H9 (cell line): Measurements from ENCODE around the gene PTPRN2. TPM values are rescaled to one million over a fixed set of nuclear protein-coding genes. Genes with fewer than 3 reads are reported as not detected.
"Not testable (repeated sequence)": the region's sequence is repeated elsewhere in the genome, so short reads cannot be mapped to it uniquely, and the experiment has no call there.

Source experiments
- DNase-seq: peaks from one replicate; pipeline ENCODE4 v3.0.0-alpha.2; 2017
- H2AFZ ChIP-seq: one replicate; pipeline ENCODE4 v1.6.1; 2013; ENCODE audit warnings: mild to moderate bottlenecking, low read length, control low read depth, moderate library complexity
- H2AK5ac ChIP-seq: 2 replicates; pipeline ENCODE4 v1.6.1; 2013; ENCODE audit warnings: low read length, control low read depth, mixed read lengths; ENCODE audit not compliant: insufficient read length
- H2BK120ac ChIP-seq: one replicate; pipeline ENCODE4 v1.6.1; 2013; ENCODE audit warnings: low read depth, mild to moderate bottlenecking, low read length, control low read depth, inconsistent platforms; ENCODE audit not compliant: poor library complexity, severe bottlenecking
- H2BK12ac ChIP-seq: 2 replicates; pipeline ENCODE4 v1.6.1; 2013; ENCODE audit warnings: low read length, control low read depth, mixed read lengths, low read depth; ENCODE audit not compliant: insufficient read length
- H2BK15ac ChIP-seq: 2 replicates; pipeline ENCODE4 v1.6.1; 2013; ENCODE audit warnings: low read depth, low read length, control low read depth
- H2BK20ac ChIP-seq: one replicate; pipeline ENCODE4 v1.6.1; 2013; ENCODE audit warnings: low read depth, mild to moderate bottlenecking, low read length, control low read depth, inconsistent platforms; ENCODE audit not compliant: poor library complexity, severe bottlenecking
- H2BK5ac ChIP-seq: 2 replicates; pipeline ENCODE4 v1.6.1; 2013; ENCODE audit warnings: low read length, control low read depth, mixed read lengths; ENCODE audit not compliant: insufficient read length
- H3K14ac ChIP-seq: 2 replicates; pipeline ENCODE4 v1.6.1; 2013; ENCODE audit warnings: low read length, control low read depth; ENCODE audit not compliant: insufficient read depth
- H3K18ac ChIP-seq: 2 replicates; pipeline ENCODE4 v1.6.1; 2013; ENCODE audit warnings: low read depth, mild to moderate bottlenecking, mixed read lengths, low read length, control low read depth; ENCODE audit not compliant: insufficient read length
- H3K23ac ChIP-seq: 2 replicates; pipeline ENCODE4 v1.6.1; 2013; ENCODE audit warnings: low read length, control low read depth, mixed read lengths, low read depth; ENCODE audit not compliant: insufficient read length
- H3K23me2 ChIP-seq: 2 replicates; pipeline ENCODE4 v1.6.1; 2013; ENCODE audit warnings: low read depth, mild to moderate bottlenecking, mixed read lengths, low read length, control low read depth; ENCODE audit not compliant: insufficient read length, poor library complexity, severe bottlenecking
- H3K27ac ChIP-seq: 2 replicates; pipeline ENCODE4 v1.5.1; 2013; ENCODE audit warnings: low read length, control low read depth, mixed read lengths, low read depth; ENCODE audit not compliant: insufficient read length
- H3K27me3 ChIP-seq: 2 replicates; pipeline ENCODE4 v1.6.1; 2013; ENCODE audit warnings: low read length, control low read depth, inconsistent platforms; ENCODE audit not compliant: insufficient read depth
- H3K4ac ChIP-seq: 2 replicates; pipeline ENCODE4 v1.6.1; 2013; ENCODE audit warnings: low read depth, mild to moderate bottlenecking, control low read depth, inconsistent platforms, low read length, moderate library complexity
- H3K4me1 ChIP-seq: 2 replicates; pipeline ENCODE4 v1.6.1; 2013; ENCODE audit warnings: low read length, control low read depth, inconsistent platforms; ENCODE audit not compliant: insufficient read depth
- H3K4me2 ChIP-seq: 2 replicates; pipeline ENCODE4 v1.6.1; 2013; ENCODE audit warnings: low read length, control low read depth, mixed read lengths; ENCODE audit not compliant: insufficient read length, insufficient read depth
- H3K56ac ChIP-seq: 2 replicates; pipeline ENCODE4 v1.6.1; 2013; ENCODE audit warnings: low read depth, mild to moderate bottlenecking, mixed read lengths, low read length, control low read depth; ENCODE audit not compliant: insufficient read length
- H3K79me1 ChIP-seq: 2 replicates; pipeline ENCODE4 v1.6.1; 2013; ENCODE audit warnings: low read depth, mild to moderate bottlenecking, moderate library complexity, low read length, control low read depth, inconsistent platforms; ENCODE audit not compliant: insufficient read depth, poor library complexity, severe bottlenecking
- H3K79me2 ChIP-seq: 2 replicates; pipeline ENCODE4 v1.6.1; 2013; ENCODE audit warnings: low read length, control low read depth, inconsistent platforms; ENCODE audit not compliant: insufficient read depth
- H3K9ac ChIP-seq: 2 replicates; pipeline ENCODE4 v1.6.1; 2013; ENCODE audit warnings: low read length, control low read depth, mixed read lengths; ENCODE audit not compliant: insufficient read length; ENCODE audit errors: extremely low read depth
- H3K9me3 ChIP-seq: one replicate; pipeline ENCODE4 v1.6.1; 2013; ENCODE audit warnings: low read depth, low read length, inconsistent platforms; ENCODE audit not compliant: control insufficient read depth
- H3T11ph ChIP-seq: one replicate; pipeline ENCODE4 v1.6.1; 2013; ENCODE audit warnings: mild to moderate bottlenecking, low read length, control low read depth, inconsistent platforms
- H4K20me1 ChIP-seq: one replicate; pipeline ENCODE4 v1.6.1; 2013; ENCODE audit not compliant: control insufficient read depth, insufficient read length, insufficient read depth
- H4K5ac ChIP-seq: 2 replicates; pipeline ENCODE4 v1.6.1; 2013; ENCODE audit warnings: low read depth, mild to moderate bottlenecking, mixed read lengths, low read length, control low read depth; ENCODE audit not compliant: insufficient read length
- H4K8ac ChIP-seq: replicated peaks from 2 replicates; pipeline ENCODE4 v1.6.1; 2013; ENCODE audit warnings: low read length, control low read depth, mixed read lengths, low read depth; ENCODE audit not compliant: insufficient read length
- H4K91ac ChIP-seq: 2 replicates; pipeline ENCODE4 v1.6.1; 2013; ENCODE audit warnings: low read depth, mild to moderate bottlenecking, moderate library complexity, mixed read lengths, low read length, control low read depth; ENCODE audit not compliant: insufficient read length
- H3K27ac Mint-ChIP-seq, 3 experiments: 2 replicates in 2 of 3; 3 replicates in 1 of 3; pipeline ENCODE4 v1.8.0; 2020 to 2021; ENCODE audit warnings: mixed read lengths in 3 of 3, mild to moderate bottlenecking in 1 of 3, moderate library complexity in 1 of 3
- H3K27me3 Mint-ChIP-seq: 2 replicates; pipeline ENCODE4 v1.8.0; 2021; ENCODE audit warnings: low read depth, mild to moderate bottlenecking, moderate library complexity, mixed read lengths
- H3K36me3 Mint-ChIP-seq, 3 experiments: 2 replicates in 2 of 3; 3 replicates in 1 of 3; pipeline ENCODE4 v1.8.0; 2020 to 2021; ENCODE audit warnings: low read depth in 3 of 3, mixed read lengths in 3 of 3; ENCODE audit not compliant: insufficient read depth in 1 of 3
- H3K4me1 Mint-ChIP-seq, 2 experiments: 2 replicates each; pipeline ENCODE4 v1.8.0; 2020; ENCODE audit warnings: mixed read lengths in 2 of 2
- H3K4me3 Mint-ChIP-seq, 2 experiments: 2 replicates in 1 of 2; 3 replicates in 1 of 2; pipeline ENCODE4 v1.8.0; 2020 to 2021; ENCODE audit warnings: mild to moderate bottlenecking in 2 of 2, mixed read lengths in 2 of 2, moderate library complexity in 1 of 2
- H3K9me3 Mint-ChIP-seq, 2 experiments: 2 replicates in 1 of 2; 3 replicates in 1 of 2; pipeline ENCODE4 v1.8.0; 2020; ENCODE audit warnings: mild to moderate bottlenecking in 2 of 2, mixed read lengths in 2 of 2, moderate library complexity in 1 of 2
- WGBS: extraction: QIAGEN DNeasy Blood & Tissue Kit; methylation state at CpG from one replicate; pipeline ENCODE4 v1.1.7; 2013; ENCODE audit warnings: missing lambda C conversion rate, low lambda C conversion rate, mixed read lengths; ENCODE audit not compliant: insufficient read length; ENCODE audit errors: extremely low coverage; 5-methylcytosine and 5-hydroxymethylcytosine counted together
- total RNA-seq: library from RNA; stranded (reverse); gene quantifications from 2 replicates; pipeline ENCODE4 v1.2.1, GENCODE V29; 2021
- TF ChIP-seq, protein P1 (sequence below): fragments of 200-600 bp; sonication (generic); conservative IDR thresholded peaks from 3 replicates; pipeline ENCODE4 v1.8.0; 2021; ENCODE audit warnings: antibody characterized with exemption, mild to moderate bottlenecking

Gene PTPRN2
- total RNA-seq, 1 experiment from 2014 or later = 5.2 TPM

- Histone ChIP-seq H2BK15ac (no peak overlapping the region), H2AK5ac (no peak overlapping the region), H3K14ac (no peak overlapping the region; the same call in 1 of the 2 replicates), H3K18ac (no peak overlapping the region), H3K27ac (no peak overlapping the region), H3K23ac (no peak overlapping the region), H3K9ac (no peak overlapping the region), H3K23me2 (no peaks in the 10 kb centered on the region), H3K4me1 (no peaks in the 10 kb centered on the region), H3K27me3 (no peaks in the 10 kb centered on the region), H3K79me1 (no peaks in the 10 kb centered on the region), H4K5ac (no peak overlapping the region), H3K79me2 (no peaks in the 10 kb centered on the region), H2BK12ac (no peak overlapping the region), H4K20me1 (no peaks in the 10 kb centered on the region), H2BK20ac (no peak overlapping the region), H3K4ac (no peak overlapping the region), H2BK5ac (no peak overlapping the region), H3T11ph (no peak overlapping the region), H4K8ac (no peak overlapping the region), H4K91ac (no peak overlapping the region), H3K4me2 (no peak overlapping the region), H3K9me3 (no peaks in the 10 kb centered on the region), H3K56ac (no peak overlapping the region), H2AFZ (no peak overlapping the region), H2BK120ac (no peak overlapping the region)
- DNase-seq = no peak
- TF ChIP-seq, protein P1, sequence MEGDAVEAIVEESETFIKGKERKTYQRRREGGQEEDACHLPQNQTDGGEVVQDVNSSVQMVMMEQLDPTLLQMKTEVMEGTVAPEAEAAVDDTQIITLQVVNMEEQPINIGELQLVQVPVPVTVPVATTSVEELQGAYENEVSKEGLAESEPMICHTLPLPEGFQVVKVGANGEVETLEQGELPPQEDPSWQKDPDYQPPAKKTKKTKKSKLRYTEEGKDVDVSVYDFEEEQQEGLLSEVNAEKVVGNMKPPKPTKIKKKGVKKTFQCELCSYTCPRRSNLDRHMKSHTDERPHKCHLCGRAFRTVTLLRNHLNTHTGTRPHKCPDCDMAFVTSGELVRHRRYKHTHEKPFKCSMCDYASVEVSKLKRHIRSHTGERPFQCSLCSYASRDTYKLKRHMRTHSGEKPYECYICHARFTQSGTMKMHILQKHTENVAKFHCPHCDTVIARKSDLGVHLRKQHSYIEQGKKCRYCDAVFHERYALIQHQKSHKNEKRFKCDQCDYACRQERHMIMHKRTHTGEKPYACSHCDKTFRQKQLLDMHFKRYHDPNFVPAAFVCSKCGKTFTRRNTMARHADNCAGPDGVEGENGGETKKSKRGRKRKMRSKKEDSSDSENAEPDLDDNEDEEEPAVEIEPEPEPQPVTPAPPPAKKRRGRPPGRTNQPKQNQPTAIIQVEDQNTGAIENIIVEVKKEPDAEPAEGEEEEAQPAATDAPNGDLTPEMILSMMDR = no peak
- no peak overlapping the region for H3K27ac Mint-ChIP-seq
- H3K36me3 Mint-ChIP-seq = peaks cover 6 to 42% (median 17%) of the 10 kb centered on the region in 3 experiments
- no CpG with 5 or more reads among the region's 27 CpGs for WGBS
- H3K27me3 Mint-ChIP-seq = peaks cover 27% of the 10 kb centered on the region
- peaks cover 8 to 12% of the 10 kb centered on the region in 2 experiments; a peak in 3 of 4 replicates for H3K4me1 Mint-ChIP-seq
- H3K4me3 Mint-ChIP-seq = no peak overlapping the region
- H3K9me3 Mint-ChIP-seq = peaks cover 19 to 30% of the 10 kb centered on the region in 2 experiments
These were observed 78.7 kb downstream of the PTPRN2 start for GRCh38 chr7:158508802-158509385.

DNA sequence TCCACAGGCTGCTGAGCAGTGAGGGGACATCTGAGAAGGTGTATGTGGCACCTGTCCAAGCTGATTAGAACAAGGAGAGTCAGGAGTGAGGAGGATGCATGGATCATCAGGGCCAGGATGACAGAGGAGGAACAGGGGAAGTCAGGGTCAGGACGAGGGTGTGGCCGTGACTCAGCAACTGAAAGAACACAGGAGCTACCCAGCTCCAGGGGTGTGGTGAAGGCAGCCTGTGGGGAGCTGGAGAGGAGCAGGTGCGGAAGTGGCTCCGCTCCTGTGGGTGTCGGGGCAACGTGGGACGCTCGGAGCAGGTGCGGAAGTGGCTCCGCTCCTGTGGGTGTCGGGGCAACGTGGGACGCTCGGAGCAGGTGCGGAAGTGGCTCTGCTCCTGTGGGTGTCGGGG is 79.3 kb downstream of the PTPRN2 start:
- H4K8ac ChIP-seq, H4K20me1 ChIP-seq, H3K4me1 ChIP-seq, H3K14ac ChIP-seq, H2AK5ac ChIP-seq, H3T11ph ChIP-seq, H3K4ac ChIP-seq, H2BK120ac ChIP-seq, H3K23ac ChIP-seq, H3K27ac ChIP-seq, H4K91ac ChIP-seq, DNase-seq, H3K23me2 ChIP-seq, H2BK5ac ChIP-seq, H3K18ac ChIP-seq, H3K4me2 ChIP-seq, H4K5ac ChIP-seq, H2BK12ac ChIP-seq, H3K79me1 ChIP-seq, H3K4me3 Mint-ChIP-seq, H2BK15ac ChIP-seq, H3K9me3 ChIP-seq, H3K9ac ChIP-seq, H2AFZ ChIP-seq, H2BK20ac ChIP-seq, H3K79me2 ChIP-seq, H3K27me3 ChIP-seq, H3K56ac ChIP-seq: not testable (repeated sequence)
- Mint-ChIP-seq H3K4me1 (peaks cover 8 to 12% of the 10 kb centered on the region in 2 experiments; a peak in 3 of 4 replicates), H3K27me3 (peaks cover 27% of the 10 kb centered on the region), H3K9me3 (peaks cover 19 to 30% of the 10 kb centered on the region in 2 experiments), H3K36me3 (peaks cover 6 to 42% (median 17%) of the 10 kb centered on the region in 3 experiments), H3K27ac (0 out of 7 replicates have a peak overlapping the region, but pooled peaks of 1 of the 3 experiments have one; percentile 93)
- WGBS = no CpG with 5 or more reads among the region's 16 CpGs
